Stomach (tissue), 4 donors: ENCODE results near the gene MYEOV.

Experiments
- CTCF ChIP-seq, 7 experiments: fragments of 450-650 bp in 4 of 7; fragments of 200-600 bp in 3 of 7; sonication (generic) in 3 of 7; IDR thresholded peaks; one replicate each; pipeline ENCODE4 v1.5.1; 2016 to 2019; ENCODE audit warnings: antibody characterized with exemption in 7 of 7, control low read depth in 2 of 7, mild to moderate bottlenecking in 1 of 7
- POLR2A ChIP-seq, 4 donors: fragments of 450-650 bp; IDR thresholded peaks; one replicate each; pipeline ENCODE4 v1.6.1; 2016; ENCODE audit warnings: antibody characterized with exemption in 4 of 4, control low read depth in 2 of 4, mild to moderate bottlenecking in 1 of 4, moderate library complexity in 1 of 4

DNA sequence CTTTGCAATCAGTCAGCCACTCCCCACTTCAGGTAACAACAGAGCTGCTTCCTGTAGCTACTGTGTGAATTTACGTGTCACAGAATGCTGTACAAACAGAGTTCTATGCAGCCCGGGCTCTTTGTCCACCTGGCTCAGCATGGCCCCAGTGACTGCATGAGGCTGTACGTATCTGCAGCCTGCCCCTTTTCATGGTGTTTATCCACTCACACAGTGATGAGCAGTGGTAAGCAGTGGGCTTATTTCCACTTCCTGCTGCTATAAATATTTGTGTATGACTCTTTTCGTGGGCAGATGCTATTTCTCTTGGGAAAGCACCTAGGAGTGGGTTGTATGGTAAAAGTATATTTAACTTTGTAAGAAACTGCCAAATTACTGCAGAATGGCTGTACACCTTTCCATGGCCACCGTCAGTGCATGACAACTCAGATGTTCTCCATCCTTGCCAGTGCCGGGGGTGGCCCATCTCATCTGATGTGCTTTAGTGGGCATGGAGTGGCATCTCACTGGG, 43.3 kb downstream of the MYEOV start:
- TF ChIP-seq CTCF (IDR thresholded peaks at IDR 0.05) = no peak
- no peak for TF ChIP-seq POLR2A (IDR thresholded peaks at IDR 0.05)
